Endothelial cell of umbilical vein (primary cell): Measurements from ENCODE around the gene S100A16. TPM values are rescaled to one million over a fixed set of nuclear protein-coding genes. Genes with fewer than 3 reads are reported as not detected.
A peak's percentile ranks its signal among the peaks of the same experiment; 100 is the strongest.

Experiments
- BruUV-seq: library from RNA; stranded (reverse); fragments of 400-500 nt; replicated peaks from 2 replicates; lab custom pipeline; 2021; lab: Mats Ljungman, UMichigan
- CTCF ChIA-PET: fragments of 300-600, 350-600 bp; sonication (Branson Sonifier 250); formaldehyde crosslinking; loops from one replicate; lab custom pipeline; 2021; ENCODE audit warnings: antibody characterized with exemption, inconsistent platforms; lab: Charles Lee
- POLR2A ChIA-PET: fragments of 300-600, 350-600 bp; sonication (Branson Sonifier 250); formaldehyde crosslinking; loops from one replicate; lab custom pipeline; 2021; ENCODE audit warnings: antibody characterized with exemption, inconsistent platforms; lab: Charles Lee
- DNase-seq: peaks from one replicate; pipeline ENCODE4 v3.0.0-alpha.2; 2011; ENCODE audit warnings: low read depth, low spot score
- FAIRE-seq: peaks from 2 replicates; lab custom pipeline; 2011; peaks lifted over from hg19 to GRCh38; lab: Jason Lieb, UNC
- H2AFZ ChIP-seq: 2 replicates; pipeline ENCODE4 v1.6.0; 2012; ENCODE audit warnings: low read depth, low read length, control low read depth, inconsistent platforms
- H3K27ac ChIP-seq: 2 replicates; pipeline ENCODE4 v1.5.1; 2011; ENCODE audit warnings: low read depth, mild to moderate bottlenecking, control low read depth, low read length, moderate library complexity; ENCODE audit not compliant: insufficient read depth
- H3K27me3 ChIP-seq, 2 experiments: 2 replicates each; pipeline versions ENCODE4 v1.6.0 to v1.6.1; 2011; ENCODE audit warnings: low read length in 2 of 2, mixed read lengths in 1 of 2; ENCODE audit not compliant: control insufficient read depth in 2 of 2, insufficient read depth in 2 of 2
- H3K36me3 ChIP-seq, 2 experiments: 2 replicates in 1 of 2; 3 replicates in 1 of 2; pipeline ENCODE4 v1.5.1; 2011; ENCODE audit warnings: low read length in 2 of 2, mild to moderate bottlenecking in 1 of 2, moderate library complexity in 1 of 2; ENCODE audit not compliant: control insufficient read depth in 2 of 2, insufficient read depth in 2 of 2; ENCODE audit errors: extremely low read depth in 1 of 2
- H3K4me1 ChIP-seq: 3 replicates; pipeline ENCODE4 v1.5.1; 2011; ENCODE audit warnings: mild to moderate bottlenecking, low read length; ENCODE audit not compliant: control insufficient read depth, insufficient read depth; ENCODE audit errors: extremely low read depth
- H3K4me2 ChIP-seq: 2 replicates; pipeline ENCODE4 v1.6.1; 2011; ENCODE audit warnings: low read length, control low read depth, mixed read lengths; ENCODE audit not compliant: insufficient read depth
- H3K4me3 ChIP-seq, 3 experiments: fragments of 200-600 bp in 1 of 3; sonication (generic), shearing (Covaris generic) in 1 of 3; replicated peaks in 1 of 3; 2 replicates each; pipeline ENCODE4 v1.5.1; 2011 to 2016; ENCODE audit warnings: control low read depth in 3 of 3, low read length in 3 of 3, mild to moderate bottlenecking in 2 of 3, inconsistent platforms in 1 of 3, low read depth in 1 of 3, moderate library complexity in 1 of 3; ENCODE audit not compliant: insufficient read depth in 1 of 3
- H3K79me2 ChIP-seq: 2 replicates; pipeline ENCODE4 v1.6.0; 2012; ENCODE audit warnings: low read length, inconsistent platforms; ENCODE audit not compliant: control insufficient read depth, insufficient read depth
- H3K9ac ChIP-seq: replicated peaks from 2 replicates; pipeline ENCODE3; 2011; ENCODE audit warnings: low read length, control low read depth; ENCODE audit not compliant: insufficient read depth; ENCODE audit errors: extremely low read depth
- H3K9me1 ChIP-seq: replicated peaks from 3 replicates; pipeline ENCODE4 v1.6.0; 2011; ENCODE audit warnings: mild to moderate bottlenecking, low read length; ENCODE audit not compliant: control insufficient read depth, insufficient read depth; ENCODE audit errors: extremely low read depth
- H3K9me3 ChIP-seq: replicated peaks from 2 replicates; pipeline ENCODE4 v1.5.1; 2012; ENCODE audit warnings: low read length, inconsistent platforms; ENCODE audit not compliant: control insufficient read depth, insufficient read depth
- H4K20me1 ChIP-seq: replicated peaks from 2 replicates; pipeline ENCODE3; 2011; ENCODE audit warnings: mild to moderate bottlenecking, low read length; ENCODE audit not compliant: control insufficient read depth, insufficient read depth; ENCODE audit errors: extremely low read depth
- CTCF ChIP-seq, 2 donors: IDR thresholded peaks; 1 replicate in 1 of 2; 2 replicates in 1 of 2; pipeline ENCODE4 v1.5.1; 2011; ENCODE audit warnings: low read length in 2 of 2, mild to moderate bottlenecking in 2 of 2, moderate library complexity in 2 of 2, control low read depth in 1 of 2, inconsistent platforms in 1 of 2, low read depth in 1 of 2; ENCODE audit not compliant: insufficient read depth in 1 of 2; ENCODE audit errors: extremely low read depth in 1 of 2
- EZH2 ChIP-seq: IDR thresholded peaks from 2 replicates; pipeline ENCODE4 v1.6.1; 2012; ENCODE audit warnings: borderline replicate concordance, low read depth, mild to moderate bottlenecking, moderate library complexity, low read length, inconsistent platforms; ENCODE audit not compliant: severe bottlenecking
- FOS ChIP-seq: IDR thresholded peaks from 2 replicates; pipeline ENCODE4 v1.6.1; 2011; ENCODE audit warnings: mild to moderate bottlenecking, low read length, moderate library complexity, borderline replicate concordance; ENCODE audit not compliant: insufficient read depth
- GATA2 ChIP-seq: IDR thresholded peaks from 2 replicates; pipeline ENCODE4 v1.7.0; 2011; ENCODE audit warnings: low read depth, mild to moderate bottlenecking, moderate library complexity, mixed read lengths, low read length; ENCODE audit not compliant: insufficient read length, insufficient read depth
- JUN ChIP-seq: IDR thresholded peaks from 2 replicates; pipeline ENCODE4 v1.6.1; 2011; ENCODE audit warnings: borderline replicate concordance, low read depth; ENCODE audit not compliant: insufficient read length, insufficient read depth
- MAX ChIP-seq: IDR thresholded peaks from 2 replicates; pipeline ENCODE4 v1.6.1; 2011; ENCODE audit not compliant: insufficient read depth, insufficient read length
- MYC ChIP-seq: IDR thresholded peaks from one replicate; pipeline ENCODE4 v1.6.1; 2011; ENCODE audit warnings: mild to moderate bottlenecking, low read depth, low read length
- POLR2A ChIP-seq: IDR thresholded peaks from 2 replicates; pipeline ENCODE4 v1.6.1; 2012; ENCODE audit warnings: low read depth, mild to moderate bottlenecking, control low read depth, low read length
- POLR2AphosphoS5 ChIP-seq: IDR thresholded peaks from 2 replicates; pipeline ENCODE4 v1.6.1; 2012; ENCODE audit warnings: low read depth, mild to moderate bottlenecking, control low read depth, low read length, moderate library complexity; ENCODE audit not compliant: insufficient read depth
- dilution Hi-C: fragments of 300-500 bp; cut with MboI; formaldehyde crosslinking; loops from one replicate; pipeline ENCODE4 v1.15.0; 2019; ENCODE audit warnings: low sequenced_read_pairs; ENCODE audit not compliant: extremely low pct_ligation_motif_present
- intact Hi-C: fragments of 100-400 bp; cut with micrococcal nuclease; formaldehyde crosslinking; loops from one replicate; pipeline ENCODE4 v1.10.0; 2022
- polyA plus RNA-seq, 4 experiments: library from polyadenylated mRNA; depleted of rRNA in 3 of 4; stranded (reverse) in 3 of 4; unstranded in 1 of 4; fragments of >200 nt; gene quantifications; 2 replicates each; pipeline versions ENCODE4 v1.2.1 to v1.2.3, GENCODE V29; 2011 to 2012; ENCODE audit warnings: missing spikeins in 1 of 4
- total RNA-seq: library from RNA; stranded (reverse); gene quantifications from 2 replicates; pipeline ENCODE4 v1.2.3, GENCODE V29; 2021

The S100A16 gene
- total and polyA plus RNA-seq, 2 donors (not counting 3 experiments of a cell fraction or from before 2014, with no cell fraction given) = 701 to 1,770 TPM

GRCh38 chr1:153573351-153573750 lies 39.6 kb downstream of the S100A16 start:
- no peaks in the 10 kb centered on the region for H3K9me3 ChIP-seq
- dilution Hi-C loops (no loop called here), intact Hi-C loops (loop anchor here (2.0 kb wide), 2 partner anchors 25 to 413 kb away; partner anchors contain the start of gene RAB13)
- BruUV-seq = no TSS peak
- no peaks in the 10 kb centered on the region for H3K79me2 ChIP-seq
- no peaks in the 10 kb centered on the region for H3K9me1 ChIP-seq
- H4K20me1 ChIP-seq = no peaks in the 10 kb centered on the region
- H3K36me3 ChIP-seq = no peaks in the 10 kb centered on the region
- H3K27me3 ChIP-seq = no peaks in the 10 kb centered on the region
- H2AFZ ChIP-seq = peak overlapping the region; percentile 2
- H3K4me1 ChIP-seq = peaks cover 7% of the 10 kb centered on the region
- H3K4me2 ChIP-seq = no peak overlapping the region
- H3K27ac ChIP-seq = no peak overlapping the region
- no peak overlapping the region for H3K9ac ChIP-seq
- TF ChIP-seq FOS (no peak), POLR2A (no peak), MYC (no peak), POLR2AphosphoS5 (no peak), CTCF (IDR thresholded peaks at IDR 0.05; ENCODE audit: extremely low read depth in 1 of 2, insufficient read depth in 1 of 2, low read depth in 1 of 2, low read length in 2 of 2) (no peak), EZH2 (no peak), JUN (no peak), GATA2 (no peak), MAX (no peak)
- H3K4me3 ChIP-seq = no peak overlapping the region
- FAIRE-seq = no peak
- POLR2A ChIA-PET = interaction anchor here (1.3 to 1.5 kb wide), 2 partner anchors 33 to 54 kb away, joined by 3 to 13 read pairs; partner anchors contain the start of gene S100A13
- CTCF ChIA-PET = interaction anchor here (0.7 to 6.3 kb wide), 25 partner anchors 8 to 414 kb away, joined by 3 to 167 read pairs (median 8); partner anchors contain the start of genes CHTOP, NPR1, S100A1 and S100A13
- DNase-seq = no peak
